Cardiac septum (tissue), 1 donor: Measurements from ENCODE around the gene ADAP1. TPM values are rescaled to one million over a fixed set of nuclear protein-coding genes. Genes with fewer than 3 reads are reported as not detected.
"Not testable (repeated sequence)": the region's sequence is repeated elsewhere in the genome, so short reads cannot be mapped to it uniquely, and the experiment has no call there.

Experiments used
- DNase-seq: peaks from one replicate; pipeline ENCODE4 v3.0.0-alpha.2; 2020; ENCODE audit warnings: low spot score
- intact Hi-C: fragments of 100-400 bp; cut with DNase I; formaldehyde crosslinking; loops from one replicate; pipeline ENCODE4 v1.14.0; 2022
- total RNA-seq: library from RNA; stranded (reverse); fragmentation: NEBNext Ultra II Directional; extraction: Animal tissue kit (Norgen Biotek cat#: 25700); gene quantifications from one replicate; pipeline ENCODE4 v1.2.1, GENCODE V29; 2021
- donor health status: DM: no; HTN: no; CAD: no.

ADAP1 gene
- total RNA-seq, 1 donor from 2014 or later, result 12.5 TPM

- no peak for DNase-seq
Measured at GRCh38 chr7:876972-877311, 77.5 kb downstream of the ADAP1 start.

GRCh38 chr7:876077-876971 is 78.2 kb downstream of the ADAP1 start, which contains the start of gene GET4:
Gene GET4 (plus strand): TSS chr7:876554. CDS start chr7:876646, 92 bp downstream.
- intact Hi-C loops, result loop anchor here (10.0 kb wide), 1 partner anchor 552 kb away; no protein-coding TSS in a partner anchor
- peak; percentile 99 for DNase-seq

More at GRCh38 chr7:876972-877311, 77.5 kb downstream of the ADAP1 start:
- intact Hi-C loops, result loop anchor here (10.0 kb wide), 1 partner anchor 552 kb away; no protein-coding TSS in a partner anchor

GRCh38 chr7:875476-876076 is 78.9 kb downstream of the ADAP1 start:
- DNase-seq, result no peak
- intact Hi-C loops, result loop anchor here (10.0 kb wide), 1 partner anchor 551 kb away; no protein-coding TSS in a partner anchor

- intact Hi-C loops, result loop anchor here (10.0 kb wide), 1 partner anchor 550 kb away; no protein-coding TSS in a partner anchor
- no peak for DNase-seq
Measured at GRCh38 chr7:875051-875450, 79.4 kb downstream of the ADAP1 start.

GRCh38 chr7:874031-874749 is 80.3 kb downstream of the ADAP1 start:
- no peak for DNase-seq
- intact Hi-C loops, result loop anchor here (5.0 to 10.0 kb wide), 2 partner anchors 37 to 549 kb away; no protein-coding TSS in a partner anchor

GRCh38 chr7:873367-874002 is 81.0 kb downstream of the ADAP1 start:
- peak; percentile 88 for DNase-seq
- intact Hi-C loops, result loop anchor here (2.0 to 10.0 kb wide), 3 partner anchors 36 to 549 kb away; no protein-coding TSS in a partner anchor

GRCh38 chr7:872685-873084 is 81.8 kb downstream of the ADAP1 start:
- not testable (repeated sequence) for DNase-seq
- intact Hi-C loops, result loop anchor here (2.0 to 10.0 kb wide), 3 partner anchors 35 to 548 kb away; no protein-coding TSS in a partner anchor

GRCh38 chr7:871900-872537 is 82.5 kb downstream of the ADAP1 start:
- DNase-seq, result no peak

GRCh38 chr7:869348-869747 is 85.1 kb downstream of the ADAP1 start:
- intact Hi-C loops, result loop anchor here (5.0 kb wide), 1 partner anchor 47 kb away; no protein-coding TSS in a partner anchor
- no peak for DNase-seq

More at GRCh38 chr7:871900-872537, 82.5 kb downstream of the ADAP1 start:
- intact Hi-C loops, result loop anchor here (2.0 to 10.0 kb wide), 3 partner anchors 35 to 547 kb away; no protein-coding TSS in a partner anchor

GRCh38 chr7:868189-868486 is 86.3 kb downstream of the ADAP1 start:
- intact Hi-C loops, result loop anchor here (5.0 kb wide), 1 partner anchor 46 kb away; no protein-coding TSS in a partner anchor
- no peak for DNase-seq

GRCh38 chr7:867406-868188 is 86.9 kb downstream of the ADAP1 start:
- peak; percentile 84 for DNase-seq
- intact Hi-C loops, result loop anchor here (5.0 kb wide), 1 partner anchor 45 kb away; no protein-coding TSS in a partner anchor

GRCh38 chr7:867001-867405 is 87.5 kb downstream of the ADAP1 start:
- intact Hi-C loops, result loop anchor here (5.0 kb wide), 1 partner anchor 45 kb away; no protein-coding TSS in a partner anchor
- no peak for DNase-seq

- intact Hi-C loops, result loop anchor here (5.0 kb wide), 1 partner anchor 44 kb away; no protein-coding TSS in a partner anchor
- no peak for DNase-seq
Measured at GRCh38 chr7:865921-866320, 88.6 kb downstream of the ADAP1 start.

- no peak for DNase-seq
- intact Hi-C loops, result no loop called here
Measured at GRCh38 chr7:863106-863505, 91.4 kb downstream of the ADAP1 start.

- DNase-seq, result no peak
- intact Hi-C loops, result no loop called here
Measured at GRCh38 chr7:862157-862556, 92.3 kb downstream of the ADAP1 start.

- intact Hi-C loops, result no loop called here
- DNase-seq, result no peak
Measured at GRCh38 chr7:861222-861621, 93.3 kb downstream of the ADAP1 start.

- intact Hi-C loops, result no loop called here
- no peak for DNase-seq
Measured at GRCh38 chr7:860149-860548, 94.3 kb downstream of the ADAP1 start.
